ENCODE data around the gene TBL1X.

Gene TBL1X

DNA sequence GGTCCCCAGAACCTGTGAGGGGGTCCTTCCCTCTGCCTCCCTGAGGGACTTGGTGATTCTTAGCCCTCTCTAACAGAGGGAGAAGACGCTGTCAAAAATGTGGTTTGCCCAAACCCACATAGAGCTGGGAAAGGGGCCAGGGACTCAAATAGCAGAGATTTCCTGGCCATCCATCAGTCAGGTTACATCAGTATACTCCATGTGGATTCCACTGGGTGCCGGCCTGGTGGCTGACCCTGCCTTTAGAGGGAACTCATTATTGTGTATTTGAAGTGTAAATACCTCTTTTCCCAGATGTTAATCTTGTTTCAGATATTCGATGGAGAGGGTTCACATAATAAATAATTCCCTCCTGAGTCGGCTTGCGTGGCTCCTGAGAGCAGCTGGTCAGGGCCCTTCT lies 130.3 kb downstream of the TBL1X start:
- TF ChIP-seq, protein P1, sequence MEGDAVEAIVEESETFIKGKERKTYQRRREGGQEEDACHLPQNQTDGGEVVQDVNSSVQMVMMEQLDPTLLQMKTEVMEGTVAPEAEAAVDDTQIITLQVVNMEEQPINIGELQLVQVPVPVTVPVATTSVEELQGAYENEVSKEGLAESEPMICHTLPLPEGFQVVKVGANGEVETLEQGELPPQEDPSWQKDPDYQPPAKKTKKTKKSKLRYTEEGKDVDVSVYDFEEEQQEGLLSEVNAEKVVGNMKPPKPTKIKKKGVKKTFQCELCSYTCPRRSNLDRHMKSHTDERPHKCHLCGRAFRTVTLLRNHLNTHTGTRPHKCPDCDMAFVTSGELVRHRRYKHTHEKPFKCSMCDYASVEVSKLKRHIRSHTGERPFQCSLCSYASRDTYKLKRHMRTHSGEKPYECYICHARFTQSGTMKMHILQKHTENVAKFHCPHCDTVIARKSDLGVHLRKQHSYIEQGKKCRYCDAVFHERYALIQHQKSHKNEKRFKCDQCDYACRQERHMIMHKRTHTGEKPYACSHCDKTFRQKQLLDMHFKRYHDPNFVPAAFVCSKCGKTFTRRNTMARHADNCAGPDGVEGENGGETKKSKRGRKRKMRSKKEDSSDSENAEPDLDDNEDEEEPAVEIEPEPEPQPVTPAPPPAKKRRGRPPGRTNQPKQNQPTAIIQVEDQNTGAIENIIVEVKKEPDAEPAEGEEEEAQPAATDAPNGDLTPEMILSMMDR (conservative IDR thresholded peaks at IDR 0.05) = no peak
- TF ChIP-seq ZFX (IDR thresholded peaks at IDR 0.05) = no peak

DNA sequence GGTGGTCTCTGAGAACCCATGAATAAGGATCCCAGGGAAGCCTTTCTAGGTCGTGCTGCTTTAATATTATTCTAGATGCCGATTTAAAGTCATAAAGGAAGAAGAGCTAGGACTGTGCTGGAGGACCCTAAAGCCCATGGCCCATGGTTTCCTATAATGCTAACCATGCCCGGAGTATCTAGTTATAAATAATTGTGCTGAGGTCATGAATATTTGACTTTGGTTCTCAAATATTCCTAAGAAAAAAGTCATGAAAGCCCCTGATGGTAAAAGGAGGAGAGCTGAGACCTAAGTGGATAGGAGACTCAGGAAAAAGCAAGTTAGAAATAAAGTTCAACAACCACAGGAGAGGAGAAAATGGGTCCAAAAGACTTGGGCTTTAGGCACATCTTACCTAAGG lies 132.0 kb downstream of the TBL1X start:
- H3K27ac ChIP-seq = no peak overlapping the region
- TF ChIP-seq, protein P1 (conservative IDR thresholded peaks at IDR 0.05) = no peak
- no peak for TF ChIP-seq ZFX (IDR thresholded peaks at IDR 0.05)

More for the DNA sequence above, 130.3 kb downstream of the TBL1X start:
- H3K27ac ChIP-seq = no peak overlapping the region

DNA sequence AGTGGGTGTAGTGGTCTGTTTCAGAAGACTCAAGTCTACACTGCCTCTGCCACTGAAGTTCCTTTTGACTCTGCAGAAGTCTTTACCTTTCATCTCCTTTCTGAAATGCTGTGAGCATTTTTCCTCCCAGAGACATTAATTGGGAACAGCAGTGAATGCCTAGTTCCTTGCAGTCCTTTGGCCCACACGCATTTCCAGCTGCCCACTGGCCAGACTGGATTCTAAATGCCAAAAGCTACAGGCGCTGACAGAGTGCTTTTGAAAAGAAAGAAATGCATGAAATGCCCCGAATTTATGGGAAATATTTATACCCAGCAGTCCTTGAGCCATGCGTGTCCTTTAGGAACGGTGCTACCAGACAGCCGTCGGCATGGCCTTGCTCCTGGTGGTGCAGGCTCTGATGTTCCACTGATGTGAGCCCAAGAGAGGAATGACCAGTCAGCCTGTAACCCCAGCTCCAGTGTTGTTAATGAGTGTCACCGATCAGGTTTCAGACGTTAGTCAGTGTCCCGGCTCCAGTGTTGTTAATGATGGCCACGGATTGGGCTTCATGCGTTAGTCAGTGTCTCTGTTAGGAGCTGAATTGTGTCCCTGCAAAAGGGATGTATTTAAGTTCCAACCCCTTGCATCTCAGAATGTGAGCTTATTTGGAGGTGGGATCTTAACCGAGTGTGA lies 132.6 kb downstream of the TBL1X start:
- no peak for TF ChIP-seq ZFX (IDR thresholded peaks at IDR 0.05)
- TF ChIP-seq, protein P1 (conservative IDR thresholded peaks at IDR 0.05) = no peak

DNA sequence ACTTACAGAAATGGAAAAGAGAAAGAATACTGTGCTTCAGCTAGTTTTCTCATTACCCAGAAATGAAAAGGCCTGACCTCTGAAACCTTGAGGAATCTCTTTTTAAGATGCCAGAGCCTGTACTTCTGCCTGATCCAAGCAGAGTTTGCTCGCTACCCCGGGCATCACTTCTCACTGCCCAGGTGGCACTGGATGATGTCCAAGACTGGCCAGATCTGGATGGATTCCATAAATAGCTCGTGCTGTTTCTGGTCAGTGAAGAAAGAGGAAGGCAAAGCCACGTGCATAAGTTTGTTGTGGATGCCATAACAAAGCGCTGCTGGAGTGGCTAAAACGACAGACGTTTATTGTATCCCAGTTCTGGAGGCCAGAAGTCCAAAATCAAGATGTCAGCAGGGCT lies 133.5 kb downstream of the TBL1X start:
- no peak overlapping the region for H3K27ac ChIP-seq
- TF ChIP-seq, protein P1 (conservative IDR thresholded peaks at IDR 0.05) = no peak
- no peak for TF ChIP-seq ZFX (IDR thresholded peaks at IDR 0.05)

More for the DNA sequence above, 132.6 kb downstream of the TBL1X start:
- no peak overlapping the region for H3K27ac ChIP-seq

DNA sequence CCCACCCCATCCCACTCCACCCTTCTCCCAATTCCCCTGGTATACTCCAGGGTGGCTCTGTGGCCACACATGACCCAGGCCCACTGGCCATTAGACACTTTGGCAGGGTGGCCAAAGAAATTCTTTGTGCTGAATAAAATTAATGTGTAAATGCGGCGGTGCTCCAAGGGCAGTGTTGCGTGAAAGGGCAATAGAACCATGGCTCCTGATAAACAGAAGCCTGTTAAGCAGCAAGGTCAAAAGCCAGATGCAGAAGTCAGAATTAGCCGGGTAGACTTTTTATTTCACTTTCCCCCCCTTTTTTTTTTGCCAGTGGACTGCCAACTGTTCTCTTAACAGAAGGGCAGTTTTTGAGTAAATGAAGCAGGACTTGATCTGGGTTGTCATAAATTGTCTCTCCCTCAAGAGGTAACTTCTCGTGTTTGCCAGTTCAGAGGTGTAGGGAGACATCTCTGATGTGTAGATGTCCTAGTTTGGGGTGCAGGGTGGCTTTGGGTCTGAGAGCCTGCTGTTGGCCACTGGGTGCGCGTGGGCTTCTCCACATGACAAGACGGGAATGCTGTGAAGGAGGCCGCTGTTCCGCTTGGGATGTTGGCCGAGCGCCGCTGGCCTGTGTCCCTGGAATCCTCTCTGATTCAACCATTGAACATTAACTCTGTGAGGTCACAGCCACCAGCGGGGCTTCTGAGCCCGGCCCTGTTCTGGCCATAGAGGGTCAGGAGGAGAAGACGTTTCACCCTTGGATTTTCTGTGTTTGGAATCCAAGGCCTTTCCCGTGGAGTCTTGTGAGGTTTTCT lies 139.5 kb downstream of the TBL1X start:
- no peak overlapping the region for H3K27ac ChIP-seq
- no peak for TF ChIP-seq ZFX (IDR thresholded peaks at IDR 0.05)
- TF ChIP-seq, protein P1 (conservative IDR thresholded peaks at IDR 0.05) = no peak

DNA sequence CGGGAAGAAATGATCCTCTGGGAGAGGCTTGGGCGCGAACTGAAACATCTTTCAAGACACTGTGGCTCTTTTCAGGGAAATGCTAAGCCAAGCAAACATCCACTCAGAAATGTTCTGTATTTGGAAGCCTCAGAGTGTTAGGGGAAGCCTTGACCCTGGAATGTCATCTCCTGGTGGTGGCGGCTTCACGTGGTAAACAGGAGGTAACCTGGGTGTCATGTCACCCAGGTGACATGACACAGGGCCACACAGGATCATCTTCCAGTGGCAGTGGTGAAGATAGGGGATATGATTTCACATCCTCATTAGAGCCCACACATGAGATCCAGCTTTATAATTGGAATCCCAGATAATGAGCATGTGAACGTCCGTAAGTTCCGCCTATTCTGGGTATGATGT lies 140.0 kb downstream of the TBL1X start:
- no peak for TF ChIP-seq ZFX (IDR thresholded peaks at IDR 0.05)
- TF ChIP-seq, protein P1 (conservative IDR thresholded peaks at IDR 0.05) = no peak
- no peak overlapping the region for H3K27ac ChIP-seq

DNA sequence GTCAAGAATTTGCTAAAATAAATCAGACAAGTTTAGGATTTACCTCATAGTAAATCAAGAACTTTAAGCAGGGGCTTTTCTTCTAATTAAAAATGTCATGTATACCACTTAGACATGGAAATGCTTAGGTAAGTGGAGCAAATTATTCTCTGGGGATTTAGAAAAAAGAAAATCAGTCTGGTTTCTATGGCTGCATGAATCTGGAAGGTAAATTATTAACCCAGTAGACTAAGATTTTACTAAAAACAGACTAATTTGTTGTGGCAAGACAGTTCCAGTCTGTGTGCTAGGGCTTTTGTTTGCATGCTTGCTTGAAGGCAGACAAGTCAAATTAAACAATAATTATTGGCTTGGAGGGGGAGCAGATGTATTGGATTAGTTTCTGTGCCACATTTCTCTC lies 140.6 kb downstream of the TBL1X start:
- no peak overlapping the region for H3K27ac ChIP-seq
- TF ChIP-seq ZFX (IDR thresholded peaks at IDR 0.05) = no peak
- TF ChIP-seq, protein P1 (conservative IDR thresholded peaks at IDR 0.05) = no peak
